Loucy (cell line): ENCODE measurements around the gene SOX14.

Experiments used
- H2AFZ ChIP-seq: fragments of 200-600 bp; sonication (generic); 2 replicates; pipeline ENCODE4 v1.6.0; 2016; ENCODE audit warnings: antibody characterized with exemption, mild to moderate bottlenecking, low read length, moderate library complexity
- H3F3A ChIP-seq: fragments of 200-600 bp; 2 replicates; pipeline ENCODE4 v1.6.0; 2016; ENCODE audit warnings: antibody characterized with exemption, low read depth, mild to moderate bottlenecking
- H3K27me3 ChIP-seq: fragments of 200-600 bp; sonication (generic); 2 replicates; pipeline ENCODE4 v1.6.1; 2014; ENCODE audit warnings: low read length, mild to moderate bottlenecking; ENCODE audit not compliant: insufficient read depth, poor library complexity, severe bottlenecking
- H3K36me3 ChIP-seq: fragments of 200-600 bp; sonication (generic); 2 replicates; pipeline ENCODE4 v1.6.1; 2016; ENCODE audit warnings: low read length; ENCODE audit not compliant: insufficient read depth
- H3K4me1 ChIP-seq: fragments of 200-600 bp; sonication (generic); 2 replicates; pipeline ENCODE4 v1.5.1; 2014; ENCODE audit warnings: low read length, mild to moderate bottlenecking; ENCODE audit not compliant: insufficient read depth, poor library complexity, severe bottlenecking
- H3K4me2 ChIP-seq: fragments of 200-600 bp; sonication (generic); 2 replicates; pipeline ENCODE4 v1.6.0; 2014; ENCODE audit warnings: antibody characterized with exemption, low read length, low read depth, mild to moderate bottlenecking; ENCODE audit not compliant: poor library complexity, severe bottlenecking
- H3K4me3 ChIP-seq: fragments of 200-600 bp; sonication (generic); 2 replicates; pipeline ENCODE4 v1.5.1; 2014; ENCODE audit warnings: low read length, mild to moderate bottlenecking, mixed read lengths; ENCODE audit not compliant: poor library complexity, severe bottlenecking
- H3K79me2 ChIP-seq: fragments of 200-600 bp; sonication (generic); 2 replicates; pipeline ENCODE4 v1.6.1; 2014; ENCODE audit warnings: low read length; ENCODE audit not compliant: insufficient read depth
- H3K9ac ChIP-seq: fragments of 200-600 bp; sonication (generic); 2 replicates; pipeline ENCODE4 v1.6.0; 2014; ENCODE audit warnings: mild to moderate bottlenecking, low read depth, low read length, moderate library complexity; ENCODE audit not compliant: poor library complexity, severe bottlenecking
- H3K9me2 ChIP-seq: fragments of 200-600 bp; sonication (generic); replicated peaks from 2 replicates; pipeline ENCODE4 v1.6.1; 2016; ENCODE audit warnings: low read depth, low read length, mixed read lengths
- H3K9me3 ChIP-seq: fragments of 200-600 bp; sonication (generic); 2 replicates; pipeline ENCODE4 v1.6.1; 2014; ENCODE audit warnings: mild to moderate bottlenecking, antibody characterized with exemption, low read length, low read depth; ENCODE audit not compliant: insufficient read depth
- H4K20me1 ChIP-seq: fragments of 200-600 bp; sonication (generic); 2 replicates; pipeline ENCODE4 v1.6.0; 2014; ENCODE audit warnings: antibody characterized with exemption, low read length, mild to moderate bottlenecking; ENCODE audit not compliant: insufficient read depth, poor library complexity, severe bottlenecking
- EZH2phosphoT487 ChIP-seq: fragments of 200-600 bp; IDR thresholded peaks from 2 replicates; pipeline ENCODE4 v1.6.1; 2018; ENCODE audit warnings: antibody characterized with exemption, mild to moderate bottlenecking, moderate library complexity, borderline replicate concordance
- TF ChIP-seq, protein P1 (sequence below): fragments of 200-600 bp; sonication (generic); conservative IDR thresholded peaks from 2 replicates; pipeline ENCODE4 v1.5.1; 2014; ENCODE audit warnings: mild to moderate bottlenecking, antibody characterized with exemption, low read length

Gene SOX14

DNA sequence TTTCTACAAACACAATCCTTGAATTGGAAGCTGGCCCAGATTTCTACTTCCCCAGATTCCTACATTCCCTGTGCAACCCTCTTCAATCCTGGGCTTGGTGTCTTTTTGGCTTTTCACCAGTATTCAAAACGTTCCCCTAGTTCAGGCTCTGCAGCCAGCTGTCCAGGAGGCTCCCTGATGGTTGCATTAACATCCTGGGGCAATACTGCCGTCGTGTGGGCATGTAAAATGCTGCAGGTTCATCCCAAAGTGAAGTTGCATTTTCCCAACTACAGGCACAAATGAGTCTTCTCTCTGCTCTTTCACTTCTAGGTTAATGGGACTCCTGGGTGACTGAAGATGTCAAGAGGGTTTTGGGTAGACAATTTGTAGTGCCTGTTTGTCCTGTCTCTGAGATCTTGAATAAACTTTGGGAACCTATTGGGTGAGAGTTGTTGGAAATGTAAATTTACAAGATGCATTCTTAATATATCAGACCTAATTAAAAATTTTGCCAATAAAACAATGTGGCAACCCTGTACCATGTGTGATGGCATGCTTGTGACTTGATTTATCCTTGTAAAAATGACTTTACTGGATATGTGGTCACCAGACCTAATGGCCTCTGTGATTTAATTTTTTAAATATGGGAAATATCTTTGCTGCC, 28.6 kb downstream of the SOX14 start:
- TF ChIP-seq, protein P1, sequence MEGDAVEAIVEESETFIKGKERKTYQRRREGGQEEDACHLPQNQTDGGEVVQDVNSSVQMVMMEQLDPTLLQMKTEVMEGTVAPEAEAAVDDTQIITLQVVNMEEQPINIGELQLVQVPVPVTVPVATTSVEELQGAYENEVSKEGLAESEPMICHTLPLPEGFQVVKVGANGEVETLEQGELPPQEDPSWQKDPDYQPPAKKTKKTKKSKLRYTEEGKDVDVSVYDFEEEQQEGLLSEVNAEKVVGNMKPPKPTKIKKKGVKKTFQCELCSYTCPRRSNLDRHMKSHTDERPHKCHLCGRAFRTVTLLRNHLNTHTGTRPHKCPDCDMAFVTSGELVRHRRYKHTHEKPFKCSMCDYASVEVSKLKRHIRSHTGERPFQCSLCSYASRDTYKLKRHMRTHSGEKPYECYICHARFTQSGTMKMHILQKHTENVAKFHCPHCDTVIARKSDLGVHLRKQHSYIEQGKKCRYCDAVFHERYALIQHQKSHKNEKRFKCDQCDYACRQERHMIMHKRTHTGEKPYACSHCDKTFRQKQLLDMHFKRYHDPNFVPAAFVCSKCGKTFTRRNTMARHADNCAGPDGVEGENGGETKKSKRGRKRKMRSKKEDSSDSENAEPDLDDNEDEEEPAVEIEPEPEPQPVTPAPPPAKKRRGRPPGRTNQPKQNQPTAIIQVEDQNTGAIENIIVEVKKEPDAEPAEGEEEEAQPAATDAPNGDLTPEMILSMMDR, result peak; percentile 66
- no peak for TF ChIP-seq EZH2phosphoT487
- no peaks in the 10 kb centered on the region for H4K20me1 ChIP-seq
- no peak overlapping the region for H2AFZ ChIP-seq
- H3K27me3 ChIP-seq, result no peaks in the 10 kb centered on the region
- H3K4me1 ChIP-seq, result no peaks in the 10 kb centered on the region
- no peaks in the 10 kb centered on the region for H3F3A ChIP-seq
- no peak overlapping the region for H3K4me2 ChIP-seq
- H3K9me3 ChIP-seq, result no peaks in the 10 kb centered on the region
- H3K79me2 ChIP-seq, result no peaks in the 10 kb centered on the region
- H3K9me2 ChIP-seq, result no peaks in the 10 kb centered on the region
- no peak overlapping the region for H3K4me3 ChIP-seq
- no peak overlapping the region for H3K9ac ChIP-seq
- no peaks in the 10 kb centered on the region for H3K36me3 ChIP-seq

DNA sequence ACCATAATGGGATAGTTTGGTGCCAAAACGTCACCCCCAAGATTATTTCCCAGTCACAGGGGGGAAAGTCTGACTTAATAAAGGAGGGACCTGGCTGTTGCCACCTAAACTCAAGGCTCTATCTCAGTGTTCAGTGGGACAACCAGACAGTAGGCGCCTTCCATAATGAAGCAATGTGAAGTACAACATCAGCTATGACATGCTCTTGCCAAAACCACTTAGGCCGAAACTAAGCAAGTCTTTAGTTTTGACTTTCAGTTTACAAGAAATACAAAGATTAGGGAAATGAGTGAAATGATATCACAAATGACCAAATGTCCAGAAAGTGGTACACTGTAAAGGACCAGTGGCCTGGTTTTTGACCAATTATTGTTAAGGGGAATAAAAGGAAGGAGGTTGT, 32.9 kb downstream of the SOX14 start:
- no peak overlapping the region for H3K4me2 ChIP-seq
- H3K9ac ChIP-seq, result no peak overlapping the region
- no peaks in the 10 kb centered on the region for H4K20me1 ChIP-seq
- H3K9me3 ChIP-seq, result no peaks in the 10 kb centered on the region
- no peaks in the 10 kb centered on the region for H3K9me2 ChIP-seq
- no peaks in the 10 kb centered on the region for H3K79me2 ChIP-seq
- H3F3A ChIP-seq, result no peaks in the 10 kb centered on the region
- H3K4me3 ChIP-seq, result no peak overlapping the region
- no peak overlapping the region for H2AFZ ChIP-seq
- no peaks in the 10 kb centered on the region for H3K27me3 ChIP-seq
- H3K36me3 ChIP-seq, result no peaks in the 10 kb centered on the region
- TF ChIP-seq, protein P1, result no peak
- no peak for TF ChIP-seq EZH2phosphoT487
- no peaks in the 10 kb centered on the region for H3K4me1 ChIP-seq

DNA sequence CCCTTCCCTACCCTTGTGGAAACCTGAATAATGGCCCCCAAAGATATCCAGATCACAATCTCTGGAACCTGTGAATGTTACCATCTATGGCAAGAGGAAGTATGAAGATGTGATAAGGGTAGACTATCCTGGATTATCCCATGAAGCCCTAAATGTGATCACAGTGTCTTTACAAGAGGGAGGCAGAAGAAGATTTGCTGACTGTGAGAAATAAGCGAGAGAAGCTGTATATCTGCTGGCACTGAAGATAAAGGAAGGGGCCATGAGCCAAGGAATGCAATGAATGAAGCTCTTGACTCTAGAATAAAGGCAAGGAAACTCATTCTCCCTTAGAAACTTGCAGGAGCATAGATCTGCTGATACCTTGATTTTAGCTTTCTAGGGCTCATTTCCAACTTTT, 39.1 kb downstream of the SOX14 start:
- no peak for TF ChIP-seq EZH2phosphoT487
- TF ChIP-seq, protein P1, result no peak
- Histone ChIP-seq H3K9me2 (no peaks in the 10 kb centered on the region), H3K36me3 (no peaks in the 10 kb centered on the region), H3K9me3 (no peaks in the 10 kb centered on the region), H3K79me2 (no peaks in the 10 kb centered on the region), H3K27me3 (no peaks in the 10 kb centered on the region), H3F3A (no peaks in the 10 kb centered on the region), H3K4me2 (no peak overlapping the region), H3K4me3 (no peak overlapping the region), H2AFZ (no peak overlapping the region), H3K4me1 (no peaks in the 10 kb centered on the region), H4K20me1 (no peaks in the 10 kb centered on the region), H3K9ac (no peak overlapping the region)
